HUDEP-2 (cell line): ENCODE results near the gene DDX19B.
"Not testable (repeated sequence)": the region's sequence is repeated elsewhere in the genome, so short reads cannot be mapped to it uniquely, and the experiment has no call there.

ENCODE experiments used
- DNase-seq, 76 experiments: peaks; one replicate each; lab custom pipeline; 2025; ENCODE audit not compliant: unreplicated experiment in 76 of 76; lab: John Stamatoyannopoulos, UW

The DDX19B gene

GRCh38 chr16:70276392-70276791, 22.6 kb upstream of the DDX19B start:
- no peak for DNase-seq

DNA sequence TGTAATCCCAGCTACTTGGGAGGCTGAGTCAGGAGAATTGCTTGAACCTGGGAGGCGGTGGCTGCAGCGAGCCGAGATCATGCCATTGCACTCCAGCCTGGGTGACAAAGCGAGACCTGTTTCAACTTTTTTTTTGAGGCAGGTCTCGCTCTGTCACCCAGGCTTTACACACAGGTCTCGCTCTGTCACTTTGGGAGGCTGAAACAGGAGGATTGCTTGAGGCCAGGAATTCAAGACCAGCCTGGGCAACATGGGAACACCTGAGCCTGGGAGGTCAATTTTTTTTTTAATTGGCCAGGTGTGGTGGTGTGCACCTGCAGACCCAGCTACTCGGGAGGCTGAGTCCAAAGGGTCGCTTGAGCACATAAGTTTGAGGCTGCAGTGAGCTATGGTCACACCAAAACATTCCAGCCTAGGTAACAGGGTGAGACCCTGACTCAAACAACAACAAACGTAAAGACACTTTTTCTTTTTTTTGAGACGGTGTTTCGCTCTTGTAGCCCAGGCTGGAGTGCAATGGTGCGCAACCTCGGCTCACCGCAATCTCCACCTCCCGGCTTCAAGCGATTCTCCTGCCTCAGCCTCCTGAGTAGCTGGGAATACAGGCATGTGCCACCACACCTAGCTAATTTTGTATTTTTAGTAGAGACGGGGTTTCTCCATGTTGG, 11.5 kb upstream of the DDX19B start:
- not testable (repeated sequence) for DNase-seq

DNA sequence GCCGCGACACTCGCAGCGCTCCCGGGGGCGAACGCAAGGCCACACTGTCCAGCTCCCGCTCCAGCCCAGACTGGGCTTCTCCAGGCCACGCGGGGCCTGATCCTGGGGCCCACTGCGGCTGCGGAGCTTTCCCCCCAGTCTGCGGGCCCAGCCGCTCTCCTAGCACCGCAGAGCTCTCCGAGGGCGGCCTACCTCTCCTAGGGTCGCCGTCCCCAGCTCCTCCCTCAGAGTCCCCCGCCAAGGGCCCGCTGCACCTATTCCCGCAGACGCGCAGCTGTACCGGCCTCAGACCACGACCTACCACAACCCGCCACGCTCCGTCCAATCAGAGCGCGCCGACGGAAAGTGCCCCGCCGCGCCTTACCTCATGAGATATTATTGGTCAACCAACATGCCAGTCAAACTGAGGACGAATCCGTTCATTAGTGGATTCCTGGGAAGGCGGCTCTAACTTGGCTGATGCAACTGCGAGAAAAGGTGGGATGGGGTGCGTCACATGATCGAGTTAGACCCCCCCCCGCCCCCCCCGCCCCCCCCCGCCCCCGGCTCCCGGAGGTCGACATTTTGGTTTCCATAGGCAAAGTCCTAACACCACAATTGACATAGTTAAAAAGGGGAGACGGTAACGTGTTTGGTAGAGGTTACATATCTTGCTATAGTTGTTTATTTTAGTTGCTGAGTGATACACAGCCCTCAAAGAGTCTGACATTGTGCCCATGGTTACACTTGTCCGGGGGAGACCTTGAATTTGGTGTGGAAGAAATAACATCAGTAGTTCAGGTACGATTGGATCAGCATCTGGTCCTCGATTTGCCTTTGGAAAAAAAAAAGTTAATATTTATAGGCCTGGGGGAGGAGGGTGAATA, 9.5 kb upstream of the DDX19B start, which contains the start of gene AARS1:
AARS1 (minus strand) TSS at position 278 of the 866 bp plus-strand sequence. CDS start 6,743 bp downstream, outside the sequence.
- peak in 75 of 76 experiments; percentile 60 to 100 (median 96) for DNase-seq

- no peak for DNase-seq
Observed at GRCh38 chr16:70290949-70291519, 8.0 kb upstream of the DDX19B start.

DNA sequence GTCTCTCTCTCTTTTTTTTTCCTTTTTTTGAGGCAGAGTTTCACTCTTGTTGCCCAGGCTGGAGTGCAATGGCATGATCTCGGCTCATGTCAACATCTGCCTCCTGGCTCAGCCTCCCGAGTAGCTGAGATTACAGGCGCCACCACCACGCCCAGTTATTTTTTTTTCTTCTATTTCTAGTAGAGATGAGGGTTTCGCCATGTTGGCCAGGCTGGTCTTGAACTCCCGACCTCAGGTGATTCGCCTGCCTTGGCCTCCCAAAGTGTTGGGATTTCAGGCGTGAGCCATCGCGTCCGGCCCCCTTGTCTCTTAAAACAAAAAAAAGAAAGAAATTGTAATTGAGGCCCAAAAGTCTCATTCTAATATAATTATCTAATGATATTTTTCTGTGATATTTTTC, 6.8 kb upstream of the DDX19B start:
- not testable (repeated sequence) for DNase-seq

DNA sequence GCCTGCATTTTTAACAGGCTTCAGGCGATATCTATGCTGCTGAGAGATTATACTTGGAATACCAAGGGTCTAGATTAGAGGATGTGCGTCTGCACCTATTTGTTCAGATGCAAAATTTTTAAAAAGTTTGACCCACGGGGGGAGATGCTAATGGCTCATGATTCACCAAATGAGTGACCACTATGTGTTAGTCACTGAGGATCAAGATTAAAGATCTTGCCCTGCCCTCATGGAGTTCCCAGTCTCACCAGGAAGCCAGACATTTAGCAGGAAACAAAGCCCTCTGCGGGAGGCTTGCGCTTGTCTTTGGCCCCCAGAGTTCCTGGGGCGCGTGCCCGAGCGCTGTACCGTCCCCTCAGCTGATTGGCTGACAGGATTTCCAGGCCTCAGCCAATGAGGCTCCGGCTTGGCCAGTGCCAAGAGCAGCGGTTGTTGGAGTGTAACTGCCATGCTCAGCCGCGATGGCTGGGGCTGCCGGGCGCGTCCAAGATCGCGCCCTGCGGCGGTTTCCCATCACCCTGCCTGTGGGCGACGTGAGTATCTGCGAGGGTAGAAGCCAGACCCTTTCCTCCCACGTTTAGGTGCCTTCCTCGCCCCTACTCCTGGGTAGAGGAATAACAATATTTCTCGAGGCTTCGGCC, 4.5 kb upstream of the DDX19B start:
- no peak for DNase-seq

DNA sequence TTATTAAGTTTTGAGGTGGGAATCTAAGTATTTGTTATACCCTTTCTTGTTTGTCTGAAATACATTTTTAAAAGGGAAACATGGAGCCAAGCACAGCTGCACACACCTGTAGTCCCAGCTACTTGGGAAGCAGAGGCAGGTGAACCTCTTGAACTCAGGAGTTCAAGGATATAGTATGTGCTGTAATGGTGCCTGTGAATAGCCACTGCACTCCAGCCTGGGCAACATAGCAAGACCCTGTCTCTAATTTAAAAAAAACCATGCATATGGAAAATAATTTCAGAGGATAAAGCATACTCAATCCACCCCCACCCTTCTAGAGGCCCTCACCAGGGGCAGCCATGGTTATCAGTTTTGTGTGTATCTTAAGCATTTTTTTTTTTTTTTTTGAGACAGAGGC, 3.4 kb upstream of the DDX19B start:
- DNase-seq, result no peak

DNA sequence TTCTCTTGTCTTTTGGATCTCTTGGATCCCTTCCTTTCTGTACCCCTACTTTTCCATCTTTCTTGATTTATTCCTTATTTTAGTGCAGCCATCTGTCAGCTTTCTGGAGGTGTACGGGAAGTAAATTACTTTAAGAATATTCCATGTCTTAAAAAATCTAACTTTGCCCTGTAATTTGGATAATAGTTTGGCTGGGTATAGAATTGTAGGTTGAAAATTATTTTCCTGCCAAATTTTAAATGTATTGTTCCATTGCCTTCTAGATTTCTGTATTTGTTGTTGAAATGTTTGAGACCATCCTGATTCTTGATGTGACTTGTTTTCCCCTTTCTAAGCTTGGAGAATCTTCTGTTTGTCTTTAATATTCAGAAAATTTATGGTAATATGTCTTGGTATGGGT, 2.1 kb downstream of the DDX19B start:
- DNase-seq, result no peak

DNA sequence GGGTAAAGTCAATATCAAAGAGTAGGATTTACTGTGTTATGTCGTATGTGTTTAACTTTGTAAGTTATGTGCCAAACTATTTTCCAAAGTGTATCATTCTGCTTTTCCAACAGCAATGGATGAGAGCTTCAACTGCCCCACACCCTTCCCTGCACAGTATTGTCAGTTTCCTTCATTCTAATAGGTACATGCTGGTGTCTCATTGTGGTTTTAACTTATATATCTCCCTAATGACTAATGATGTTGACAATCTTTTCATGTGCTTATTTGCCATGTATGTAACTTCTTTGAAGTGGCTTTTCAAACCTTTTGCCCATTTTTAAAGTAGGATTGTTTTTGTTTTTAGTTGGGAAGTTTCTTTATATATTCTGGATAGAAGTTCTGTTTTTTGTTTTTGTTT, 3.8 kb downstream of the DDX19B start:
- DNase-seq, result no peak

DNA sequence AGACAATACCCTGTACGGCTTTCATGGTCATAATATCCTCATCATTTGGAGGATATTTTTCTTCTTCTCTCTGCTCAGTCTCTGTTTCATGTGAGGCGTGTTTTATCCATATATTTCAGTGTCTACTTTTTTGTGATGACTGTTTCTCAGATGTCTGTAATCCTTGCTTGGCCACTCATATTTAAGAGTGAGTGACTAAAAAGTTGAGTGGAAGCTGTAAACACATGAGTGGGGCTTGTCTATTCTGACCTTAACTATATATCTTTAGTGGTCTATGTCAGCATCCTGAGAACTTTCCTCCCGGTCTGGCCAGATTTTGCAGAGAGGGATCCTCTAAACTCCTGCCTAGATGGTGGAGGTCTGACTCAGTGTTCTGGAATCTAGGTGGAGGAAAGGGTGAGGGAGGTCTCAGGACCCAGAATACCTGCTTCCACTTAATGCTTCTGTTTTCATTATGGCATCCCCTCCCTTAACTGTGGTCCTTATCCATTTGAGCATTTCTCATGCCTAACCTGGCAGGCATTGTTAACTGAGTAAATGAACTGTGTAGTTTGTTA, 6.0 kb downstream of the DDX19B start:
- DNase-seq, result no peak

DNA sequence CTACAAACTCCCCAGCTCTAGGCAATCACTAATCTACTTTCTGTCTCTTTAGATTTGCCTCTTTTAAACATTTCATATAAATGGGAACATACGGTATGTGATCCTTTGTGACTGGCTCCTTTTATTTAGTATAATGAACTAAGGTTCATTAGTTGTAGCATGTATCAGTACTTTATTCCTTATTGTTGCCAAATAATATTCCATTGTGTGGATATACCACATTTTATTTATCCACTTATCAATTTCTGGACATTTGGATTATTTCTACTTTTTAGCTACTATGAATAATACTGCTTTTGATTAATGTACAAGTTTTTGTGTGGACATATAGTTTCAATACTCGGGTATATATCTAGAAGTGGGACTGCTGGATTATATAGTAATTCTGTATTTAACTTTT, 7.9 kb downstream of the DDX19B start:
- DNase-seq, result no peak

- not testable (repeated sequence) for DNase-seq
Observed at GRCh38 chr16:70307726-70308125, 8.7 kb downstream of the DDX19B start.

- DNase-seq, result no peak
Observed at GRCh38 chr16:70320121-70320520, 21.1 kb downstream of the DDX19B start.

DNA sequence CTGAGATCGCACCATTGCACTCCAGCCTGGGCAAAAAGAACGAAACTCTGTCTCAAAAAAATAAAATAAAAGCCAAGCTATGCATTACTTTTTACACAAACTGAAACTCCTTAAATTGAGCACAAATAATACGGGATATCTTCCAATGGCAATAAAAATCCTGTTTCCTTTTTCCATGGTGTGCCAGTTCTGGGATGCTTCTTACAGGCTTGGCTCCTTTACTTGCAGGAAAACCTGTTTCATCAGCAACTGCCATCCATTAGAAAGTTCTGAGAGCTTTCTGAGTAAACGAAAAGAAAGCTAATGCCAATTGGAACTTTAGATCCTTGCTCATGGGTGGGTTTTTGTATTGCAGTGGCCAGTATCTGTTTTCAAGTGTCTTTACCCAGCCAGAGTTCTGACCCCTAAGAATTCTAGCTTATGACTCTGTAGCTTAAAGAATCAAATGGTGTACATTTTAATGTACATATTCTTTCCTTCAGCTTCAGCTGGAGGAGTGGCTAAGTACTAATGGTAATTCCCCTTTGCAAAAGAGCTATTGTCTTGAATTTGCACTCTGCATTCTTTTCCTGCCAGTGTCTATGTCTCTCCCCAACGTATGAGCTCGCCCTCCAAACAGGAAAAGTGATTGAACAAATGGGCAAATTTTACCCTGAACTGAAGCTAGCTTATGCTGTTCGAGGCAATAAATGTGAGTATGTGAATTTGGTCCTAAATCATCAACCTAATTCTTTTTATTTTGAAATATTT, 26.2 kb downstream of the DDX19B start:
- no peak for DNase-seq

- DNase-seq, result no peak
Observed at GRCh38 chr16:70331091-70331490, 32.1 kb downstream of the DDX19B start.

DNA sequence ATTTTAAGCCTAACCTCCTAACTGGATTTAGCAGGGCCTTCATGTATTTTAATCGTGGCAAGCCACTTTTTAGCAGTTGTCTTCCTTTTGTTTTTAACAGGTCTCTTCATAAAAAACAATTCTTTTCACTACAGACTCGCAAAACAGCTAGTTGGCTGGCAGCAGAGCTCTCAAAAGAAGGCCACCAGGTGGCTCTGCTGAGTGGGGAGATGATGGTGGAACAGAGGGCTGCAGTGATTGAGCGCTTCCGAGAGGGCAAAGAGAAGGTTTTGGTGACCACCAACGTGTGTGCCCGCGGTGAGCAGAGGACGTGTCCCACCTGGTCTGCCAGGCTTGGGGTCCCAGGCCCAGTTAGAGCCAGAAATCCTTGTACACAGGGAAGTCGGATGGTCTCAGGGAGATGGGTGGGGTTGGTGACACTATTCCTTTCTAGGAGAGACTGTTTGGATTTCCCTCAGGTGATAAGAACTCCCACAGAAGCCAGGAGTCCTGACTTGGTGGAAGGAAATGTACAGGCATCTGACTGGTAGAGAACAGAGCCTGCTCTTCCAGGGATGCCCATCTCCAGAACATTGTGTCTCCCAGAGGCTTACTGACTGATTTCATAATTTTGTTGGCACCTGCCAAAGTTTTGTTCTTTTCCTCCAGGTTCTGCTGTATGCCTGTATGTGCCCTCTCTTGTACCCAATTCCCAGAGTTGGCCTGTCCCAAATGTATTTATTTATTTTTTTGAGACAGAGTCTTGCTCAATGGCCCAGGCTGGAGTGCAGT, 32.8 kb downstream of the DDX19B start:
- peak in 4 of 76 experiments; percentile 1 to 17 (median 8) for DNase-seq

GRCh38 chr16:70332728-70333127, 33.7 kb downstream of the DDX19B start:
- not testable (repeated sequence) for DNase-seq

DNA sequence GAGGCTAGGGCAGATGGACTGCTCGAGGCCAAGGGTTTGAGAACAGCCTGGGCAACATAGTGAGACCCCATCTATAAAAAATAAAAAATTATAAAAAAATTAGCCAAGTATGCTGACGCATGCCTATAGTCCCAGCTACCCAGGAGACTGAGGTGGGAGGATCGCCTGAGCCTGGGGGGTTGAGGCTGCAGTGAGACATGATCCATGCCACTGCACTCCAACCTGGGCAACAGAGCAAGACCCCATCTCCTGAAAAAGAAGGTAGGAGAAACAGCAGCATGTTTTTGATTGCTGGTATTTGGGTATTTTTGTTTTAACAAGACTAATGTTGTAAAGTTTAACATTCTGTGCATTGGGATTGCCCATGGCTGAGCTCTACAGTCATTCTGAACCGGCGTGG, 38.8 kb downstream of the DDX19B start:
- DNase-seq, result no peak

DNA sequence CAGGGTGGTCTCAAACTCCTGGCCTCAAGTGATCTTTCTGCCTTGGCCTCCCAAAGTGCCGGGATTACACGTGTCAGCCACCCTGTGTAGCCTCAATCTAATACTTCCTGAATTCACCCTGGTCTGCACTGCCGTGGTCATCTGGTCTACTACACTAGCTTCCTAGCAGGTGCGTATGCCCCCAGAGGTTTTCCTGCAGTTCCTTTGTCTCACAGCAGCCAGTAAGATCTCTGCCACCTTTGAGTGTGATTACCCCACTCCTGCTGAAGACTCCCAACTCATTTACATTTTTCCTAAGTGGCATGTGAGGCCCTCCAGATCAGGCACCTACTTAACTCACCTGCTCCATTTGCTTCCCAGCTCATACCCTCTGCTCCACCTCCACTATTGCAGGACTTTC, 42.6 kb downstream of the DDX19B start:
- no peak for DNase-seq
